ENCODE results near the gene MCCC2. TPM values are rescaled to one million over a fixed set of nuclear protein-coding genes. Genes with fewer than 3 reads are reported as not detected.

The MCCC2 gene
- total RNA-seq, 2 donors from 2014 or later, result 42.4 to 48.4 TPM

GRCh38 chr5:71652349-71652748, 65.2 kb downstream of the MCCC2 start:
- no peak overlapping the region for H3K4me3 ChIP-seq (ENCODE audit: low read length)
- H3K27me3 Mint-ChIP-seq (ENCODE audit: insufficient read depth), result peaks cover 3% of the 10 kb centered on the region
- peaks cover 40% of the 10 kb centered on the region for H3K36me3 ChIP-seq (ENCODE audit: control insufficient read depth, insufficient read depth, low read length)
- H3K4me1 ChIP-seq (ENCODE audit: control insufficient read depth, insufficient read depth, low read length), result no peaks in the 10 kb centered on the region
- WGBS, 2 experiments (ENCODE audit: insufficient coverage in 1 of 2, insufficient read length in 1 of 2), result 50% methylated on average over 2 of the region's 3 CpGs; no CpG with 5 or more reads in 1 of the 2 experiments
- TF ChIP-seq, protein P1, sequence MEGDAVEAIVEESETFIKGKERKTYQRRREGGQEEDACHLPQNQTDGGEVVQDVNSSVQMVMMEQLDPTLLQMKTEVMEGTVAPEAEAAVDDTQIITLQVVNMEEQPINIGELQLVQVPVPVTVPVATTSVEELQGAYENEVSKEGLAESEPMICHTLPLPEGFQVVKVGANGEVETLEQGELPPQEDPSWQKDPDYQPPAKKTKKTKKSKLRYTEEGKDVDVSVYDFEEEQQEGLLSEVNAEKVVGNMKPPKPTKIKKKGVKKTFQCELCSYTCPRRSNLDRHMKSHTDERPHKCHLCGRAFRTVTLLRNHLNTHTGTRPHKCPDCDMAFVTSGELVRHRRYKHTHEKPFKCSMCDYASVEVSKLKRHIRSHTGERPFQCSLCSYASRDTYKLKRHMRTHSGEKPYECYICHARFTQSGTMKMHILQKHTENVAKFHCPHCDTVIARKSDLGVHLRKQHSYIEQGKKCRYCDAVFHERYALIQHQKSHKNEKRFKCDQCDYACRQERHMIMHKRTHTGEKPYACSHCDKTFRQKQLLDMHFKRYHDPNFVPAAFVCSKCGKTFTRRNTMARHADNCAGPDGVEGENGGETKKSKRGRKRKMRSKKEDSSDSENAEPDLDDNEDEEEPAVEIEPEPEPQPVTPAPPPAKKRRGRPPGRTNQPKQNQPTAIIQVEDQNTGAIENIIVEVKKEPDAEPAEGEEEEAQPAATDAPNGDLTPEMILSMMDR (conservative IDR thresholded peaks at IDR 0.05), result no peak
- peaks cover 55% of the 10 kb centered on the region for H3K36me3 Mint-ChIP-seq (ENCODE audit: low read depth)
- H3K27ac ChIP-seq (ENCODE audit: low read depth, low read length), result peak overlapping the region; percentile 73
- H3K9me3 ChIP-seq (ENCODE audit: control insufficient read depth, low read length), result no peaks in the 10 kb centered on the region
- no peaks in the 10 kb centered on the region for H3K27me3 ChIP-seq (ENCODE audit: control insufficient read depth, insufficient read depth, low read length, poor library complexity, severe bottlenecking)
- no peaks in the 10 kb centered on the region for H3K4me1 Mint-ChIP-seq
- DNase-seq, result no peak
- no peak overlapping the region for H3K27ac Mint-ChIP-seq
- no peaks in the 10 kb centered on the region for H3K9me3 Mint-ChIP-seq
- no peak overlapping the region for H3K9ac ChIP-seq (ENCODE audit: extremely low read depth, low read length, poor library complexity, severe bottlenecking)
- no peak overlapping the region for H3K4me3 Mint-ChIP-seq

- Histone ChIP-seq H3K27me3 (ENCODE audit: control insufficient read depth, insufficient read depth, low read length, poor library complexity, severe bottlenecking) (no peaks in the 10 kb centered on the region), H3K9me3 (ENCODE audit: control insufficient read depth, low read length) (no peaks in the 10 kb centered on the region), H3K4me1 (ENCODE audit: control insufficient read depth, insufficient read depth, low read length) (no peaks in the 10 kb centered on the region), H3K27ac (ENCODE audit: low read depth, low read length) (peak overlapping the region; percentile 73), H3K4me3 (ENCODE audit: low read length) (no peak overlapping the region), H3K9ac (ENCODE audit: extremely low read depth, low read length, poor library complexity, severe bottlenecking) (no peak overlapping the region), H3K36me3 (ENCODE audit: control insufficient read depth, insufficient read depth, low read length) (peaks cover 43% of the 10 kb centered on the region)
- H3K9me3 Mint-ChIP-seq, result no peaks in the 10 kb centered on the region
- H3K4me3 Mint-ChIP-seq, result no peak overlapping the region
- H3K27me3 Mint-ChIP-seq (ENCODE audit: insufficient read depth), result peaks cover 3% of the 10 kb centered on the region
- DNase-seq, result no peak
- no peak overlapping the region for H3K27ac Mint-ChIP-seq
- peaks cover 4% of the 10 kb centered on the region for H3K4me1 Mint-ChIP-seq
- peaks cover 56% of the 10 kb centered on the region for H3K36me3 Mint-ChIP-seq (ENCODE audit: low read depth)
- WGBS, 2 experiments (ENCODE audit: insufficient coverage in 1 of 2, insufficient read length in 1 of 2), result 83 to 85% methylated on average over 3 to 9 of the region's 9 CpGs
- TF ChIP-seq, protein P1 (conservative IDR thresholded peaks at IDR 0.05), result no peak
Measured at GRCh38 chr5:71652803-71653543, 65.8 kb downstream of the MCCC2 start.

DNA sequence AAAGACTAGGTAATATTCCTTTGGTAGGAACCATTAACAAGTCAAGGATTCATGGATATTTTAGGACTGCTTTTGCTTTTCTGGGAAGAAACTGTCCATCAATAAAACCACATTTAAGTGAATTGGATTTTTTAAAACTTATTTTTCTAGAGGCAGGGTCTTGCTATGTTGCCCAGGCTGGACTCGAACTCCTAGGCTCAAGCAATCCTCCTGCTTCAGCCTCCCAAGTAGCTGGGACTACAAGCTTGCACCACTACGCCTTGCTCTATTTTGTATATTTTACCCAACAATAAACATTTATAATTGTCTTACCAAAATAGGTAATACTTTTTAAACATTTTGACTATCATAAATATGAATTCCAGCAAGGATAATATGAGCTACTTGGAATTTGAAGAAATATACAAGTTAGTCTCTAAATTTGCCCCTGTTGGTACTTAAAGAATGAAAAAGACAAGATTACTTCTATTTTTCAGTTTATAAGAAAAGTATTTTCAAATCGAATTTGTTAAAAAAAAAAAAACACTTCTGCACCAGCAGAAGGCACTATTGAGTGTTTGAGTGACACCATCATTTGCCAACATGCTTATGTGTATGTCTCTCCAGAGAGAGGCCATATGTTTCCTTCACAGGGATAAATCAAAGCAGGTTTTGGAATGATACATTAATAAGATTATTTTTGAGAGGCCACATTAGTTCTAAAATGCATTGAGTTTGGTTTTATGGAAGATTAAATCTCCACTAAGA, 71.9 kb downstream of the MCCC2 start:
- H3K27me3 ChIP-seq (ENCODE audit: control insufficient read depth, insufficient read depth, low read length, poor library complexity, severe bottlenecking), result no peaks in the 10 kb centered on the region
- no peak overlapping the region for H3K27ac ChIP-seq (ENCODE audit: low read depth, low read length)
- no peak overlapping the region for H3K4me3 ChIP-seq (ENCODE audit: low read length)
- H3K4me1 Mint-ChIP-seq, result peaks cover 8% of the 10 kb centered on the region
- no peaks in the 10 kb centered on the region for H3K4me1 ChIP-seq (ENCODE audit: control insufficient read depth, insufficient read depth, low read length)
- H3K4me3 Mint-ChIP-seq, result no peak overlapping the region
- no peaks in the 10 kb centered on the region for H3K9me3 Mint-ChIP-seq
- TF ChIP-seq, protein P1 (conservative IDR thresholded peaks at IDR 0.05), result peak; percentile 70
- no peak overlapping the region for H3K9ac ChIP-seq (ENCODE audit: extremely low read depth, low read length, poor library complexity, severe bottlenecking)
- peaks cover 13% of the 10 kb centered on the region for H3K36me3 ChIP-seq (ENCODE audit: control insufficient read depth, insufficient read depth, low read length)
- no peaks in the 10 kb centered on the region for H3K9me3 ChIP-seq (ENCODE audit: control insufficient read depth, low read length)
- 84 to 100% methylated on average over 1 to 3 of the region's 3 CpGs for WGBS, 2 experiments (ENCODE audit: insufficient coverage in 1 of 2, insufficient read length in 1 of 2)
- no peak overlapping the region for H3K27ac Mint-ChIP-seq
- H3K27me3 Mint-ChIP-seq (ENCODE audit: insufficient read depth), result peaks cover 3% of the 10 kb centered on the region
- H3K36me3 Mint-ChIP-seq (ENCODE audit: low read depth), result peaks cover 28% of the 10 kb centered on the region
- no peak for DNase-seq

Measured in endodermal cell (in vitro differentiated cells).